ENCODE results near the gene SMIM44. TPM values are rescaled to one million over a fixed set of nuclear protein-coding genes. Genes with fewer than 3 reads are reported as not detected.

Gene SMIM44
- total RNA-seq, 6 experiments from 2014 or later: not detected

DNA sequence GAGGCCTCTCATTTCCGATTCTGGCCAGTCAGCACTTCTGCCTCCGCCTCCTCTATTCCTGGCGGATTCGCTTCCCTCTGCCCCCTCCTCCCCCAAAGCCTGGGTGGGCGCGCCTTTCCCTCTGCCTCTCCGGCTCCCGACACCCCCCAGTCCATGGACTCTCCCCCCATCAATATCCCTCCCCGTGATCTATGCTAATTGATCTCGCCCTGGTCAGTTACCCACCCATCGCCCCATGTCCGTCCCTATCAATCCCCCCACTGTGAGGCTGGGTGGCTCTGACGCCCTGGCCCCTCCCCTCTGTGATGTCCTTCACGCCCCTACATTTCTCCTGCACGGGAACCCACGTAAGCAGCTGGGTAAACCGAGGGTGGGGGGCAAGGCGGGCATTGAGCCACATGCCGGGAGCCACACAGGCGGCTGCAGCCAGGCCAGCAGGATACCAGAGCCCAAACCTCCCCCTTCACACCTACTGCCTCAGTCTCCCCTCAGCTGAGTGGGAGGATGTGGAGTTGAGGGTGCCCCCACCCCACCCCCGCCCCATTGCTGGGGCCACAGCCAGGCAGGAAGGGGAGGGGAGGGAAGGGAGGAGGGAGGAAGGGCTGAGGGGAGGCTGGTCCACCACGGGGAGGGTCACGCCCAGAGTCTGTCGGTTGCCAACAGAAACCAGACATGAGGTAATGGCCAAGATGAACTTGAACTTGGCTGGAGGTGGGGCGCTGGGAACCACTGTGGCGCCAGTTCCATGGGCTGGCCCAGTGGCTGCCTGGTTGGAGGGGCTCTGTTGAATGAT lies 24.0 kb downstream of the SMIM44 start:
- H3K4me3 Mint-ChIP-seq: no peak overlapping the region
- peaks cover 10% of the 10 kb centered on the region for H3K36me3 Mint-ChIP-seq (ENCODE audit: low read depth)
- peaks cover 22% of the 10 kb centered on the region; the same call in 1 of the 2 replicates for H3K4me1 Mint-ChIP-seq (ENCODE audit: low read depth)

DNA sequence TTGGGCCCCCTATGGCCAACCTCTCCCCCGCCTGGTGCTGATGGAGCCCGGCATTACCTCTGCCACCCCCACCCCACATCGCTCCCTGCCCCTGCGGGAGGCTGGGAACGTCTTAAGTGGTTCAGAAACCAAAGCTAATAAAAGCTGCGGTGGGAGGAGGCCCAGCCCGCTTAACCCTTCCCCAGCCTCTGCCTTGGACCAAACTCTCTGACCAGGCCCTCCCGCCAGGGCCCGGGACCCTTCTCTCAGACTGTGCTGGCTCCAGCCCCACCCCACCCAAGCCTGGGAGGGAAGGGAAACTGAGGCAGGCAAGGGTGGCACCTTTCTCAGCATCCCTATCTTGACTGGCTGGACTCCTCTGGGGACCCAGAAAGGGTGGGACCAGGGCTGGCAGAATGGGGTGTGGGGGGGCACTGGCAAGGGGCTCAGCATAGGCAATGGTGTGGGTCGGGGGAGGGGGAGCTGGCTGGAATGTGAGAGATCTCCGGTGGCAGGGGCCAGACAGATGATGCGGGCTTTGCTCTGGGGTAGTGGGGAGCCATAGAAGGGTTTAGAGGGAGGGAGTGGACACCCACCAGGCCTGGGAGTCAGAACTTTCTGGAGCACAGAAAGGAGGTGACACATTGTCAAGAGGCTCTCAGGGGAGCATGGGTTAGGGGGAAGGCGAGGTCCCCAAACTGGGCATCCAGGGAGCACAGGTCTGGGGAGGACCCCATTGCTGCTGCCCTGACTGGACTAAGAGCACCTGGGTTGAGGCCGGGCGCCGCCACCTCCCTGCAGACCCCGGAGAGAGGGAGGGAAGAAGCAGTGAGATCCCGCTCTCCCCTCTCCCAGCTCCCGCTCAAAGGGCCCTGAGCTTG lies 24.8 kb downstream of the SMIM44 start:
- DNase-seq: no peak

More for the DNA sequence above, 24.0 kb downstream of the SMIM44 start:
- TF ChIP-seq, protein P1, sequence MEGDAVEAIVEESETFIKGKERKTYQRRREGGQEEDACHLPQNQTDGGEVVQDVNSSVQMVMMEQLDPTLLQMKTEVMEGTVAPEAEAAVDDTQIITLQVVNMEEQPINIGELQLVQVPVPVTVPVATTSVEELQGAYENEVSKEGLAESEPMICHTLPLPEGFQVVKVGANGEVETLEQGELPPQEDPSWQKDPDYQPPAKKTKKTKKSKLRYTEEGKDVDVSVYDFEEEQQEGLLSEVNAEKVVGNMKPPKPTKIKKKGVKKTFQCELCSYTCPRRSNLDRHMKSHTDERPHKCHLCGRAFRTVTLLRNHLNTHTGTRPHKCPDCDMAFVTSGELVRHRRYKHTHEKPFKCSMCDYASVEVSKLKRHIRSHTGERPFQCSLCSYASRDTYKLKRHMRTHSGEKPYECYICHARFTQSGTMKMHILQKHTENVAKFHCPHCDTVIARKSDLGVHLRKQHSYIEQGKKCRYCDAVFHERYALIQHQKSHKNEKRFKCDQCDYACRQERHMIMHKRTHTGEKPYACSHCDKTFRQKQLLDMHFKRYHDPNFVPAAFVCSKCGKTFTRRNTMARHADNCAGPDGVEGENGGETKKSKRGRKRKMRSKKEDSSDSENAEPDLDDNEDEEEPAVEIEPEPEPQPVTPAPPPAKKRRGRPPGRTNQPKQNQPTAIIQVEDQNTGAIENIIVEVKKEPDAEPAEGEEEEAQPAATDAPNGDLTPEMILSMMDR (IDR thresholded peaks at IDR 0.05): no peak
- H3K27me3 Mint-ChIP-seq (ENCODE audit: insufficient read depth): peaks cover 11% of the 10 kb centered on the region
- H3K27ac Mint-ChIP-seq: peak overlapping the region; percentile 56
- peak; percentile 65 for DNase-seq
- peaks cover 3% of the 10 kb centered on the region; the same call in 1 of the 2 replicates for H3K9me3 Mint-ChIP-seq

DNA sequence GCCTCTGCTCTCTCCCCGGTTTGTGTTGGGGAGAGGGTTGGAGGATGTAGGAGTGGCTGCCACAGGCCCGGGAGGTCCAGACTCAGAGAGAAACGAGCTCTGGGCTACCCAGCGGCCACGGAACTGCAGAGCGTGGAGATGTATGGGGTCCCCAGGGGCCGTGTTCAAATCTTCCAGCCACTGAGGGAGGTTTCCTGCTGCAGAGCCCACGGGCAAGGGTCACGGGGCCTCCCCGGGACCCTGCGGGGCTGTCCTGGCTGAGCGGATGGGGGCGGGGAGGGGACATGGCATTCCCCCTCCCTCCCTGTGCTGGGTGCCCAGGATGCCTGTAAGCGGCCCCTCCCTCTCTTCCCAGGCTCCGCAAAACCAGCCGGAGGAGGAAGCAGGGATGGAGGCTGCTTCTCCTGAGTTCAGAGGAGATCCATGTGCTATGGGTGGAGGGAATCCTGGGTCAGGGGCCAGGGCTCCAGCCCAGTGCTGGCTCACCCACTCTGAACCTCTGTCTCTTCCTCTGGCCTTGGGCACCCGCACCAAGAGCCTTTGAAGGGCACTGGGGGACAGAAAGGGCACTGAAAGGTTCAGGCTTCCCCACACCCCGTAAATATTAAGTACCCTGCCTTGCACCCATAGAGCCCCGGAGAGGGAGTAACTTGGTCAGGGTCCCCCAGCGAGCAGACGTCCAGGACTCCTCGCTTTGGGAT lies 25.6 kb downstream of the SMIM44 start:
- Mint-ChIP-seq H3K4me1 (ENCODE audit: low read depth) (peaks cover 22% of the 10 kb centered on the region; the same call in 1 of the 2 replicates), H3K9me3 (peaks cover 2% of the 10 kb centered on the region; the same call in 1 of the 2 replicates), H3K27me3 (ENCODE audit: insufficient read depth) (peaks cover 12% of the 10 kb centered on the region), H3K36me3 (ENCODE audit: low read depth) (peaks cover 7% of the 10 kb centered on the region), H3K4me3 (no peak overlapping the region), H3K27ac (peak overlapping the region; percentile 66)
- TF ChIP-seq, protein P1 (IDR thresholded peaks at IDR 0.05): no peak
- DNase-seq: no peak

More for the DNA sequence above, 24.8 kb downstream of the SMIM44 start:
- TF ChIP-seq, protein P1 (IDR thresholded peaks at IDR 0.05): no peak
- peak overlapping the region; percentile 17; the same call in 1 of the 2 replicates for H3K4me3 Mint-ChIP-seq
- H3K9me3 Mint-ChIP-seq: peaks cover 3% of the 10 kb centered on the region; the same call in 1 of the 2 replicates
- H3K4me1 Mint-ChIP-seq (ENCODE audit: low read depth): peaks cover 22% of the 10 kb centered on the region; the same call in 1 of the 2 replicates
- peaks cover 10% of the 10 kb centered on the region for H3K36me3 Mint-ChIP-seq (ENCODE audit: low read depth)
- H3K27ac Mint-ChIP-seq: peak overlapping the region; percentile 56
- peaks cover 11% of the 10 kb centered on the region for H3K27me3 Mint-ChIP-seq (ENCODE audit: insufficient read depth)

DNA sequence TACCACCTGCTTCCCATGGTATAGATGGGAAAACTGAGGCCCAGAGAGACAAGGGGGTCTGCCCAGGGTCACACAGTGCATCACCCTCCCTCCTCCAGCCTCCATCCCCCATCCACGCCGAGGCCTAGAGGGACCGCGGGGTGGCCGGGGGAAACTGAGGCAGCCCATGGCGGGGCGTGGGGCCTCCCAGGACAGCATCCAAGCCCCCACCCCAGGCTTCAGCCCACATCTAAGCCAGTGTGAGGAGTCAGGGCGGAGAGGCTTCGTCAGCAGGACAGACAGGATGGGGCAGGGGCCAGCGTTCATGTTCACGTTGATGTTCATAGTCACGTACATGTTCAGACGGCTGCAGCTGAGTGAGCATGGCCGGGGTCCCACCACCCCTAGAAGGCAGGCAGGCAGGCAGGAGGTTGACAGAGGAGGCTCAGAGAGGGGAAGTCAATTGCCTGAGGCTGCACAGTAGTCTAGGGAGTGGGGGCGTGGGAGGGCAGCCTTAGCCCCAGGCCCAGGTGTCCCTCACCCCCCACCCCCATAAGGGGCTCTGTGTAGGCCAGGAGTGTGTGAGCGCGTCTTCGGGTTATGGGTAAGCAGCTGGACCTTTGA lies 26.2 kb downstream of the SMIM44 start:
- DNase-seq: no peak
- peaks cover 22% of the 10 kb centered on the region for H3K4me1 Mint-ChIP-seq (ENCODE audit: low read depth)
- H3K36me3 Mint-ChIP-seq (ENCODE audit: low read depth): peaks cover 4% of the 10 kb centered on the region; the same call in 1 of the 2 replicates
- no peaks in the 10 kb centered on the region for H3K9me3 Mint-ChIP-seq
- TF ChIP-seq, protein P1 (IDR thresholded peaks at IDR 0.05): no peak
- H3K4me3 Mint-ChIP-seq: no peak overlapping the region; the same call in 1 of the 2 replicates
- H3K27ac Mint-ChIP-seq: peak overlapping the region; percentile 66; the same call in 1 of the 2 replicates
- peaks cover 11% of the 10 kb centered on the region for H3K27me3 Mint-ChIP-seq (ENCODE audit: insufficient read depth)

Measured in HFFc6 (cell line).